GM12878 (cell line): ENCODE measurements around the gene SPATC1L. TPM values are rescaled to one million over a fixed set of nuclear protein-coding genes. Genes with fewer than 3 reads are reported as not detected.
A peak's percentile ranks its signal among the peaks of the same experiment; 100 is the strongest.

Experiments
- ATAC-seq: fragments of 200-7000 bp; cut with Tn5 transposase; 3 replicates; pipeline ENCODE4 v1.9.1; 2020; ENCODE audit warnings: mild to moderate bottlenecking, moderate library complexity
- Bru-seq: library from RNA; stranded (reverse); fragments of 400-500 nt; gene quantifications from one replicate; lab custom pipeline; 2021; lab: Mats Ljungman, UMichigan
- BruChase-seq, 2 experiments: library from RNA; stranded (reverse); fragments of 400-500 nt; gene quantifications; one replicate each; lab custom pipeline; 2021; lab: Mats Ljungman, UMichigan
- BruUV-seq: library from RNA; stranded (reverse); fragments of 400-500 nt; replicated peaks from 2 replicates; lab custom pipeline; 2021; lab: Mats Ljungman, UMichigan
- CTCF ChIA-PET: fragments of 300-600 bp; sonication (Branson Sonifier 250); formaldehyde crosslinking; extraction: SDS; loops from one replicate; lab custom pipeline; 2021; ENCODE audit warnings: inconsistent platforms; lab: Yijun Ruan, JAX
- POLR2A ChIA-PET: fragments of 350-600 bp; formaldehyde crosslinking; extraction: SDS; loops from one replicate; lab custom pipeline; 2021; ENCODE audit warnings: inconsistent platforms; lab: Charles Lee
- RAD21 ChIA-PET: fragments of 300-600 bp; sonication (Branson Sonifier 250); formaldehyde crosslinking; loops from one replicate; lab custom pipeline; 2023; ENCODE audit warnings: antibody characterized with exemption; ENCODE audit not compliant: unreplicated experiment; lab: Charles Lee
- SMC1A ChIA-PET: fragments of 300-600 bp; sonication (Branson Sonifier 250); formaldehyde crosslinking; loops from one replicate; lab custom pipeline; 2023; ENCODE audit not compliant: unreplicated experiment, uncharacterized antibody; lab: Charles Lee
- DNase-seq: peaks from one replicate; pipeline ENCODE4 v3.0.0-alpha.2; 2011; ENCODE audit warnings: low read depth, low spot score
- FAIRE-seq: peaks from 3 replicates; lab custom pipeline; 2011; peaks lifted over from hg19 to GRCh38; lab: Jason Lieb, UNC
- H2AFZ ChIP-seq: 2 replicates; pipeline ENCODE4 v1.6.0; 2011; ENCODE audit warnings: low read depth, low read length, control low read depth; ENCODE audit not compliant: control insufficient read depth
- H3K27ac ChIP-seq: 2 replicates; pipeline ENCODE4 v1.5.1; 2011; ENCODE audit warnings: control low read depth; ENCODE audit not compliant: control insufficient read depth, insufficient read depth
- H3K27me3 ChIP-seq, 2 experiments: replicated peaks in 1 of 2; 2 replicates each; pipeline versions ENCODE4 v1.6.0 to v1.6.1; 2011; ENCODE audit warnings: low read length in 1 of 2; ENCODE audit not compliant: control insufficient read depth in 2 of 2, insufficient read depth in 2 of 2
- H3K36me3 ChIP-seq, 2 experiments: 2 replicates each; pipeline ENCODE4 v1.5.1; 2011; ENCODE audit warnings: low read length in 1 of 2; ENCODE audit not compliant: control insufficient read depth in 2 of 2, insufficient read depth in 2 of 2
- H3K4me1 ChIP-seq: 2 replicates; pipeline ENCODE4 v1.6.1; 2011; ENCODE audit warnings: mild to moderate bottlenecking, low read length, moderate library complexity, mixed read lengths; ENCODE audit not compliant: control insufficient read depth, insufficient read depth
- H3K4me2 ChIP-seq: 2 replicates; pipeline ENCODE4 v1.6.0; 2011; ENCODE audit warnings: control low read depth; ENCODE audit not compliant: control insufficient read depth, insufficient read depth
- H3K4me3 ChIP-seq: fragments of 200-600 bp; sonication (generic); 2 replicates; pipeline ENCODE4 v1.5.1; 2016
- H3K79me2 ChIP-seq: 2 replicates; pipeline ENCODE4 v1.6.0; 2011; ENCODE audit warnings: low read length; ENCODE audit not compliant: control insufficient read depth, insufficient read depth
- H3K9ac ChIP-seq: 2 replicates; pipeline ENCODE4 v1.8.0; 2011; ENCODE audit warnings: low read length, control low read depth, mixed read lengths; ENCODE audit not compliant: control insufficient read depth, insufficient read depth
- H3K9me3 ChIP-seq: replicated peaks from 3 replicates; pipeline ENCODE4 v1.5.1; 2011; ENCODE audit warnings: mild to moderate bottlenecking, low read length; ENCODE audit not compliant: control insufficient read depth, insufficient read depth
- H4K20me1 ChIP-seq: 2 replicates; pipeline ENCODE4 v1.6.0; 2011; ENCODE audit not compliant: control insufficient read depth, insufficient read depth
- BHLHE40 ChIP-seq, 2 experiments: fragments of 450-650 bp in 1 of 2; IDR thresholded peaks; 2 replicates each; pipeline ENCODE4 v1.6.1; 2011 to 2017; ENCODE audit warnings: low read depth in 2 of 2, borderline replicate concordance in 1 of 2, improper control_type of control experiment in 1 of 2, low read length in 1 of 2, mild to moderate bottlenecking in 1 of 2
- CHD1 ChIP-seq: IDR thresholded peaks from 2 replicates; pipeline ENCODE4 v1.6.1; 2012; ENCODE audit warnings: low read depth, low read length, improper control_type of control experiment
- FOS ChIP-seq: IDR thresholded peaks from 3 replicates; pipeline ENCODE4 v1.6.1; 2011; ENCODE audit warnings: borderline replicate concordance; ENCODE audit not compliant: insufficient read length; ENCODE audit errors: extremely low read depth
- GATAD2B ChIP-seq: fragments of 450-650 bp; conservative IDR thresholded peaks from 2 replicates; pipeline ENCODE4 v1.6.1; 2017; ENCODE audit warnings: low read depth, mild to moderate bottlenecking, moderate library complexity
- MTA2 ChIP-seq: fragments of 450-650 bp; IDR thresholded peaks from 2 replicates; pipeline ENCODE4 v1.6.1; 2016; ENCODE audit warnings: low read depth, mild to moderate bottlenecking, moderate library complexity
- NFYA ChIP-seq: IDR thresholded peaks from 2 replicates; pipeline ENCODE4 v1.6.1; 2011; ENCODE audit warnings: low read depth, mild to moderate bottlenecking, low read length, improper control_type of control experiment, borderline replicate concordance
- NKRF ChIP-seq: fragments of 450-650 bp; conservative IDR thresholded peaks from 2 replicates; pipeline ENCODE4 v1.6.1; 2017; ENCODE audit warnings: mild to moderate bottlenecking, moderate library complexity
- RB1 ChIP-seq: fragments of 450-650 bp; formaldehyde crosslinking; IDR thresholded peaks from 2 replicates; pipeline ENCODE4 v1.6.1; 2017; ENCODE audit warnings: mild to moderate bottlenecking, borderline replicate concordance
- SREBF2 ChIP-seq: IDR thresholded peaks from 2 replicates; pipeline ENCODE4 v1.6.1; 2012; ENCODE audit warnings: mild to moderate bottlenecking, low read length
- SRF ChIP-seq, 2 experiments: IDR thresholded peaks; 2 replicates each; pipeline ENCODE4 v1.6.1; 2011; ENCODE audit warnings: low read depth in 2 of 2, low read length in 2 of 2, mild to moderate bottlenecking in 1 of 2, moderate library complexity in 1 of 2
- SUZ12 ChIP-seq: fragments of 200-600 bp; sonication (generic); IDR thresholded peaks from one replicate; pipeline ENCODE4 v1.6.1; 2018; ENCODE audit warnings: antibody characterized with exemption, mild to moderate bottlenecking; ENCODE audit not compliant: unreplicated experiment
- TCF12 ChIP-seq: IDR thresholded peaks from 2 replicates; pipeline ENCODE4 v1.6.1; 2011; ENCODE audit warnings: low read depth, mild to moderate bottlenecking, low read length
- ZNF217 ChIP-seq: fragments of 450-650 bp; IDR thresholded peaks from 2 replicates; pipeline ENCODE4 v1.6.1; 2017; ENCODE audit warnings: antibody characterized with exemption, mild to moderate bottlenecking
- ZZZ3 ChIP-seq: IDR thresholded peaks from 2 replicates; pipeline ENCODE4 v1.6.1; 2011; ENCODE audit warnings: low read depth; ENCODE audit not compliant: control insufficient read depth, insufficient read length
- WGBS: methylation state at CpG from one replicate; pipeline ENCODE4 v1.1.6; 2016; ENCODE audit warnings: low lambda C conversion rate; ENCODE audit not compliant: insufficient replicate concordance, insufficient coverage; ENCODE audit errors: missing lambda C conversion rate; 5-methylcytosine and 5-hydroxymethylcytosine counted together
- in situ Hi-C: fragments of 300-500 bp; cut with MboI; formaldehyde crosslinking; loops from 9 replicates; pipeline ENCODE4 v1.14.3; 2018; ENCODE audit warnings: mixed read lengths
- intact Hi-C: fragments of 100-400 bp; cut with micrococcal nuclease; formaldehyde crosslinking; loops from one replicate; pipeline ENCODE4 v1.14.2; 2022; ENCODE audit not compliant: unreplicated experiment
- long read RNA-seq, 2 experiments: library from polyadenylated mRNA; unstranded; transcript quantifications; one replicate each; pipeline ENCODE4 v2.0.0, GENCODE V29; 2019 to 2020
- polyA minus RNA-seq, 3 experiments: library from RNA; depleted of rRNA, polyadenylated mRNA; stranded (reverse); fragments of >200 nt; gene quantifications; 2 replicates each; pipeline ENCODE4 v1.2.3, GENCODE V29; 2011
- polyA plus RNA-seq, 11 experiments: library from polyadenylated mRNA; depleted of rRNA in 4 of 11; unstranded in 6 of 11; stranded (reverse) in 5 of 11; fragments of >200 nt; fragmentation: Nextera tagmentation in 4 of 11; fragmentation: Illumina TruSeq in 1 of 11; extraction: Ambion mirVana in 4 of 11; extraction: Trizol in 1 of 11; gene quantifications; 1 replicate in 1 of 11; 2 replicates in 10 of 11; pipeline versions ENCODE4 v1.2.1 to v1.2.3, GENCODE V29; 2011 to 2016; ENCODE audit warnings: inconsistent platforms in 2 of 11, missing spikeins in 2 of 11, low read depth in 1 of 11
- total RNA-seq, 4 experiments: library from RNA; depleted of rRNA in 3 of 4; stranded (reverse); fragments of >200 nt in 3 of 4; fragmentation: Illumina TruSeq in 1 of 4; extraction: Trizol in 1 of 4; gene quantifications; 2 replicates each; pipeline versions ENCODE4 v1.2.1 to v1.2.3, GENCODE V29; 2013 to 2021
- TF ChIP-seq, protein P1 (sequence below): IDR thresholded peaks from 2 replicates; pipeline ENCODE4 v1.6.1; 2011; ENCODE audit warnings: mild to moderate bottlenecking, low read depth, low read length, moderate library complexity; ENCODE audit not compliant: insufficient replicate concordance

SPATC1L gene
- 4.8 and 4.9 TPM in 2 replicates for total RNA-seq (2013; cell fraction: nucleolus; rRNA removed)
- total RNA-seq (2014; rRNA removed) = 6.4 and 6.8 TPM in 2 replicates
- 2.5 and 2.8 TPM in 2 replicates for total RNA-seq (2014; rRNA removed; fragmentation: Illumina TruSeq; extraction: Trizol)
- 9.5 and 11.2 TPM in 2 replicates for total RNA-seq (2021)
- 3.8 TPM for polyA plus RNA-seq (2011; ENCODE audit: low read depth)
- 0.72 and 1.4 TPM in 2 replicates for polyA plus RNA-seq (2011; rRNA removed)
- 4.3 and 4.6 TPM in 2 replicates for polyA plus RNA-seq (2011; cell fraction: cytosol; rRNA removed)
- 9.9 and 12.8 TPM in 2 replicates for polyA plus RNA-seq (2011; cell fraction: nucleus; rRNA removed)
- polyA plus RNA-seq (2012) = 14.3 and 20.3 TPM in 2 replicates
- polyA plus RNA-seq (2014; fragmentation: Illumina TruSeq; extraction: Trizol) = 0.38 and 2.1 TPM in 2 replicates
- polyA plus RNA-seq (2014; fragmentation: Nextera tagmentation; extraction: Ambion mirVana) = not detected
- 5.9 and 7.2 TPM in 2 replicates for polyA plus RNA-seq (2014; rRNA removed)
- 10 to 100 TPM; 13.4 to 16.0 TPM for polyA plus RNA-seq (2016; fragmentation: Nextera tagmentation; extraction: Ambion mirVana)
- 1.0 and 3.0 TPM in 2 replicates for polyA minus RNA-seq (2011; rRNA and poly(A)+ RNA removed)
- polyA minus RNA-seq (2011; cell fraction: cytosol; rRNA and poly(A)+ RNA removed) = 5.0 and 6.5 TPM in 2 replicates
- polyA minus RNA-seq (2011; cell fraction: nucleus; rRNA and poly(A)+ RNA removed) = 1.7 and 2.7 TPM in 2 replicates
- percentile 45 among the genes with signal in this experiment for Bru-seq, nascent RNA
- percentile 46 among the genes with signal in this experiment for BruChase-seq, experiment 1, labeled RNA remaining after a 6-hour chase
- percentile 46 among the genes with signal in this experiment for BruChase-seq, experiment 2, labeled RNA remaining after a 2-hour chase
- long read RNA-seq, experiment 1, transcript SPATC1L-202 (4 exons, 1,182 nt) = major isoform, 5 of 5 reads
- long read RNA-seq, experiment 1, partial matches to known transcripts = 0 of 5 reads
- long read RNA-seq, experiment 1, other reads (novel, unspliced or antisense) = 0 of 5 reads
- long read RNA-seq, experiment 2 = 0 reads

DNA sequence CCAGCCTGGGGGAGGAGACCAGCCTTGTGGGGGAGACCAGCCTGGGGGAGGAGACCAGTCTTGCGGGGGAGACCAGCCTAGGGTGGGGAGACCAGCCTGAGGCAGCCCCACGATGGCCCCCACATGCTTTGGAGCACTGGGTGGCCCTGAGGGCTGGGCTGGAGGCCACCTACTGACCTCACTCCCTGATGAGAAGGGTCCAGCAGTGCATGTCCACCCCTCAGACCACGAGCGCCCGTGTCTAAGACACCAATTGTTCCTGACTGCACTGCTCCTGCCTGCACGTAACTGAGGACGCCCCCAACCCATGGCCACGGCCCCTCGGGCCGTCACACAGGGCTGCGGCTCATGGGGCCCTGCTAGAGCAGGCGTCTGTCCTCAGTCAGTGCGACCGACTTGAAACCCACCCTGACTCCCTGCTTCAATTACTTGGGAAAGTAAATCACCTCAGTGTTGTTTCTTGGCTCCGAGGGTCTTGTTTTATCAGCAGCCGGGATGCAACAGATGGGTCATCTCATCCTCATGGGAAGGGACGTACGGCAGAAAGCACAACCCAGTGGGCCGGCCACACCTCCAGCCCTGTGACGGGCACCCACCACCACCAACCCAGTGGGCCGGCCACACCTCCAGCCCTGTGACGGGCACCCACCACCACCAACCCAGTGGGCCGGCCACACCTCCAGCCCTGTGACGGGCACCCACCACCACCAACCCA lies at the start of gene SPATC1L:
SPATC1L (minus strand) TSS at position 550 of the 715 bp plus-strand sequence. CDS start 1,643 bp downstream, outside the sequence.
- peak within 1 kb of the TSS; percentile 99 for H2AFZ ChIP-seq
- SMC1A ChIA-PET = no interaction called here
- H3K4me1 ChIP-seq = no peaks in the 10 kb centered on the region; the same call in 1 of the 2 replicates
- H4K20me1 ChIP-seq = no peaks in the 10 kb centered on the region
- intact Hi-C loops (no loop called here), in situ Hi-C loops (no loop called here)
- CTCF ChIA-PET = no interaction called here
- RAD21 ChIA-PET = no interaction called here
- ATAC-seq = peak; percentile 93
- peak within 1 kb of the TSS; percentile 80; the same call in 1 of the 2 replicates for H3K9ac ChIP-seq
- H3K4me3 ChIP-seq = peak within 1 kb of the TSS; percentile 99
- WGBS = 2% methylated on average over 20 of the region's 24 CpGs
- no peaks in the 10 kb centered on the region for H3K27me3 ChIP-seq
- peak; percentile 80 for FAIRE-seq
- peak within 1 kb of the TSS; percentile 95 for H3K4me2 ChIP-seq
- peaks cover 0 to 3% of the 10 kb centered on the region in 2 experiments; a peak in 1 of 4 replicates for H3K36me3 ChIP-seq
- no peaks in the 10 kb centered on the region for H3K9me3 ChIP-seq
- H3K27ac ChIP-seq = peak within 1 kb of the TSS; percentile 58
- peak; percentile 39 for DNase-seq
- no peaks in the 10 kb centered on the region for H3K79me2 ChIP-seq
- no TSS peak for BruUV-seq
- POLR2A ChIA-PET = no interaction called here
- TF ChIP-seq GATAD2B = 0 out of 2 replicates have a peak, but pooled peaks have one; percentile 29
- TF ChIP-seq FOS = peak; percentile 45
- TF ChIP-seq NKRF = 0 out of 2 replicates have a peak, but pooled peaks have one; percentile 41
- TF ChIP-seq RB1 = 0 out of 2 replicates have a peak, but pooled peaks have one; percentile 52
- TF ChIP-seq CHD1 = no peak
- TF ChIP-seq, protein P1, sequence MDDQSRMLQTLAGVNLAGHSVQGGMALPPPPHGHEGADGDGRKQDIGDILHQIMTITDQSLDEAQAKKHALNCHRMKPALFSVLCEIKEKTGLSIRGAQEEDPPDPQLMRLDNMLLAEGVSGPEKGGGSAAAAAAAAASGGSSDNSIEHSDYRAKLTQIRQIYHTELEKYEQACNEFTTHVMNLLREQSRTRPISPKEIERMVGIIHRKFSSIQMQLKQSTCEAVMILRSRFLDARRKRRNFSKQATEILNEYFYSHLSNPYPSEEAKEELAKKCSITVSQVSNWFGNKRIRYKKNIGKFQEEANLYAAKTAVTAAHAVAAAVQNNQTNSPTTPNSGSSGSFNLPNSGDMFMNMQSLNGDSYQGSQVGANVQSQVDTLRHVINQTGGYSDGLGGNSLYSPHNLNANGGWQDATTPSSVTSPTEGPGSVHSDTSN = peak; percentile 93
- no peak for TF ChIP-seq ZNF217
- TF ChIP-seq SUZ12 = no peak
- TF ChIP-seq MTA2 = no peak
- no peak for TF ChIP-seq NFYA
- TF ChIP-seq TCF12 = 0 out of 2 replicates have a peak, but pooled peaks have one; percentile 43
- TF ChIP-seq BHLHE40 (IDR thresholded peaks at IDR 0.05; ENCODE audit: borderline replicate concordance in 1 of 2, low read depth in 2 of 2, low read length in 1 of 2) = no peak
- no peak for TF ChIP-seq SRF (IDR thresholded peaks at IDR 0.05; ENCODE audit: low read depth in 2 of 2, low read length in 2 of 2)
- TF ChIP-seq SREBF2 = no peak
- TF ChIP-seq ZZZ3 = no peak
